ENCODE data around the gene CEACAM8.
"Not testable (repeated sequence)": the region's sequence is repeated elsewhere in the genome, so short reads cannot be mapped to it uniquely, and the experiment has no call there.

The CEACAM8 gene

DNA sequence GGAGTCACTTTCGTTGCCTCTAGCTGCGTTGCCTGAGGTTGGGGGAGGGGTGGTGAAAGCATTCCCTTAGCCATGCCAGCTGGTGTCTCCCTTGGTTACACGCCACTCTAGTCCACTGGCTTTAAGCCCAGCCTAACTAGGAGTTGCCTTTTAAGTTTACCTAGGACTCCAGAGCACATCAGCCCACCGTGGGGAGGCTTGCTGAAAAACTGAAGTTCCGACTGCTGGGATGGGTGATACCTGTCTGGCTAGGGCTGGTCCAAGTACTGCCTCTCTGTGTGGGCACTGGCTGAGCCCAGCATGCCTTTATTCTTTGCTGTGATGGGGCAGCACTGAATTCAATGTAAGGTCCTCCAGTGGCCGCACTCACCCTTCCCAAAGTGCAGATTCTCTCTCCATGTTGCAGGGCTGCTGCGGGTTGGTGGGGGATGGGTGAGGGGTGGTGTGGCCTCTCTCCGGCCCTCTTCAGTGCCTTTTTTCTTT lies 54.6 kb downstream of the CEACAM8 start:
- FAIRE-seq = no peak

DNA sequence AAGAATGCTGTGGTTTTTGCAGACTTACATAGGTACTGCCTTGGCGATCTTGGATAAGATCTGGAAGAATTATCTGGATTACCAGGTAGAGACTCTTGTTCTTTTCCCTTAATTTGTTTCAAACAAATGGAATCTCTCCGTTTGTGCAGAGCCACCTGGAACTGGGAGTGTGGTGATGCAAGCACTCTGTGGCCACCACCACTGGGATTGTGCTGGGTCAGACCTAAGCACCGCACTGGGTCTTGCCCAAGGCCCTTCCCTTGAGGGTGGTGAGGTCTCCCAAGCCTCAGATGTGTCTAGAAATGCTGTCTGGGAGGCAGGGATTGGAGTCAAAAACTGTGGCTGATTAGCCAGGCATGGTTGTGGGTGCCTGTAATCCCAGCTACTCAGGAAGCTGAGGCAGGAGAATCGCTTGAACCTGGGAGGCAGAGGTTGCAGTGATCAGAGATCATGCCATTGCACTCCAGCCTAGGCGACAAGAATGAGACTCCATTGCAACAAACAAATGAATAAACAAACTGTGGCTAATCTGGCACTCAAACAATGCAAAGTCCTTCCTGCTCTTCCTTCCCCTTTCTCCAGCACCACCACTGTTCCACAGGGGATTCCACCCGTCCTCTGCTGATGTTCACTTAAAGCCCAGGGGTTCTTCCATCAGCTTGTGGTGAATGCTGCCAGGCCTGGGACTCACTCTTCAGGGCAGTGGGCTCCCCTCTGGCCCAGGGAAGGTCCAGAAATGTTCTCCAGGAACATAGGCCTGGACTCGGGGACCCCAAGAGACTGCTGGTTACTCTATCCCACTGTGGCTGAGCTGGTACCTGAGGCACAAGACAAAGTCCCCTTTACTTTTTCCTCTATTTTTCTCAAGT lies 55.6 kb downstream of the CEACAM8 start:
- no peak for FAIRE-seq

DNA sequence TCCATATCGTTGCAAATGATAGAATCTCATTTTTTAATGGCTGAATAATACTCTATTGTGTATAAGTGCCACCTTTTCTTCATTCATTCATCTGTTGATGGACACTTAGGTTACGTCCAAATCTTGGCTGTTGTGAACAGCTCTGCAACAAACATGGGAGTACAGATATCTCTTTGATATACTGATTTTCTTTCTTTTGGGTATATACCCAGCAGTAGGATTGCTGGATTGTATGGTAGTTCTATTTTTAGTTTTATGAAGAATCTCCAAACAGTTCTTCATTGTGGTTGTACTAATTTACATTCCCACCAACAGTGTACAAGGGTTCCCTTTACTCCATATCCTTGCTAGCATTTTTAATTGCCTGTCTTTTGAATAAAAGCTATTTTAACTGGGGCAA lies 59.4 kb downstream of the CEACAM8 start:
- FAIRE-seq = not testable (repeated sequence)

DNA sequence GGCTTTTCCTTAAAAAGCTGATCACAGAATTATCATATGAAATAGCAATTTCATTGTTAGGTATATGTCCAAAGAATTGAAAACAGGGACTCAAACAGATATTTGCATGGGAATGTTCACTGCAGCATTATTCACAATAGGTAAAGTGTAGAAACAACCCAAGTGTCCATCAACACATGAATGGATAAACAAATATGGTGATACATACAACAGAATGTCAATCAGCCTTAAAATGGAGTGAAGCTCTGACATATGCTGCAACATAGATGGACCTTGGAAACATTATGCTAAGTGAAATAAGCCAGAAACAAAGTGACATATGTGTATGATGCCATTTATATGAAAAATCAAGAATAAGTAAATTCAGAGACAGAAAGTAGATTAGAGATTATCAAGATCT lies 60.3 kb downstream of the CEACAM8 start:
- no peak for FAIRE-seq

DNA sequence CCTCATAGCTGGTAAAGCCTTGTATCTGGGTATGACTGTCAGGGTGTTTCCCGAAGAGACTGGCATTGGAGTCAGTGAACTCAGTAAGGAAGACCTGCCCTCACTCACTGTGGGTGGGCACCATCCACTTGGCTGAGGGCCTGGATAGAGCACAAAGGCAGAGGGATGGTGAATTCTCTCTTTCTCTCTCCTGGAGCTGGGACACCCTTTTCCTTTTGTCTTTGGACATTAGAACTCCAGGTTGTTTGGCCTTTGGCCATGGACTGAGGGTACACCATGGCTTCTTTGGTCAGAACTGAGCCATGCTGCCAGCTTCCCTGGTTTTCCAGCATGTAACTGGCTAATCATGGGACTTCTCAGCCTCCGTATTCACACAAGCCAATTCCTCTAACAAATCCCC lies 61.8 kb downstream of the CEACAM8 start:
- no peak for FAIRE-seq

DNA sequence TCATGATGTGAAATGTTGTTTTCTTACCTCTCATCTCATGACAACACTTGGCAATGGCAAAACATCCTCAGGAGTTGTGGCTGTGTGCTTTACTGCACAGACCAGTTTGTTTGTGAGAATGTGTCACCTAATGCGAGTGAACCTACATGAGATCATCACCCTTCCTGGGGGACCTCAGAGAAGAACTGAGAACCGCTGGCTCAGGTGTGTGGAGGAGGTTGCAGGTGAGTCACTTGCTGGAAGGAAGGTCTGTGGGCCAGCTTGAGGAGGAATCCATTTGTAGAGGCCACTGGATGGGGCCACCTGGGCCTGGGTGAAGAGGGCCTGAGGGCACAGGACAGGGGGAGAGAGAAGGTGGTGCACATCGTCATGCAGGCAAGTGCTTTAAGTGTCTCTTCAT lies 63.4 kb downstream of the CEACAM8 start:
- FAIRE-seq = no peak

All from A204.1 (cell line).